Stimulated activated naive CD8-positive, alpha-beta T cell treated with anti-CD3 and anti-CD28 coated beads, Interleukin-15, Interleukin-2, amounts not matched to agents 100 ng/mL and 50 ng/mL, for 24 hours (primary cell): ENCODE results near the gene HYAL1.

ENCODE experiments used
- H3K27ac Mint-ChIP-seq: one replicate; pipeline ENCODE4 v1.8.0; 2021; ENCODE audit warnings: mild to moderate bottlenecking, mixed read lengths
- H3K27me3 Mint-ChIP-seq: one replicate; pipeline ENCODE4 v1.8.0; 2021; ENCODE audit warnings: mixed read lengths
- H3K36me3 Mint-ChIP-seq: one replicate; pipeline ENCODE4 v1.8.0; 2021; ENCODE audit warnings: low read depth, mixed read lengths
- H3K4me1 Mint-ChIP-seq: one replicate; pipeline ENCODE4 v1.8.0; 2021; ENCODE audit warnings: low read depth, mixed read lengths
- H3K4me3 Mint-ChIP-seq: one replicate; pipeline ENCODE4 v1.8.0; 2021; ENCODE audit warnings: mild to moderate bottlenecking, mixed read lengths
- H3K9me3 Mint-ChIP-seq: one replicate; pipeline ENCODE4 v1.8.0; 2021; ENCODE audit warnings: mixed read lengths

HYAL1 gene

GRCh38 chr3:50303013-50303815 lies at the start of gene HYAL1:
TSS of gene HYAL1 (minus strand) at chr3:50303574. CDS start at chr3:50302956, 618 bp downstream.
- H3K36me3 Mint-ChIP-seq: no peaks in the 10 kb centered on the region
- no peaks in the 10 kb centered on the region for H3K9me3 Mint-ChIP-seq
- no peak within 1 kb of the TSS for H3K27ac Mint-ChIP-seq
- H3K4me1 Mint-ChIP-seq: peaks cover 25% of the 10 kb centered on the region
- H3K27me3 Mint-ChIP-seq: no peaks in the 10 kb centered on the region
- no peak within 1 kb of the TSS for H3K4me3 Mint-ChIP-seq

- H3K36me3 Mint-ChIP-seq: peaks cover 26% of the 10 kb centered on the region
- no peaks in the 10 kb centered on the region for H3K27me3 Mint-ChIP-seq
Observed at GRCh38 chr3:50352781-50353180, 49.4 kb upstream of the HYAL1 start.

GRCh38 chr3:50351323-50351697 lies 47.9 kb upstream of the HYAL1 start:
- Mint-ChIP-seq H3K9me3 (no peaks in the 10 kb centered on the region), H3K27me3 (no peaks in the 10 kb centered on the region), H3K36me3 (peaks cover 23% of the 10 kb centered on the region), H3K27ac (peak overlapping the region; percentile 98), H3K4me3 (peak overlapping the region; percentile 97), H3K4me1 (peaks cover 58% of the 10 kb centered on the region)

More at GRCh38 chr3:50352781-50353180, 49.4 kb upstream of the HYAL1 start:
- H3K4me1 Mint-ChIP-seq: peaks cover 59% of the 10 kb centered on the region
- H3K4me3 Mint-ChIP-seq: no peak overlapping the region
- no peak overlapping the region for H3K27ac Mint-ChIP-seq
- H3K9me3 Mint-ChIP-seq: no peaks in the 10 kb centered on the region

GRCh38 chr3:50350527-50351322 lies 47.4 kb upstream of the HYAL1 start, which contains the start of the genes CYB561D2 and NPRL2:
TSS of gene CYB561D2 (plus strand) at chr3:50350862. CDS start at chr3:50351434, 572 bp downstream.
TSS of gene NPRL2 (minus strand) at chr3:50350775. CDS start at chr3:50350652, 123 bp downstream.
- peak within 1 kb of the TSS; percentile 97 for H3K4me3 Mint-ChIP-seq
- H3K27ac Mint-ChIP-seq: peak within 1 kb of the TSS; percentile 98
- peaks cover 23% of the 10 kb centered on the region for H3K36me3 Mint-ChIP-seq
- H3K9me3 Mint-ChIP-seq: no peaks in the 10 kb centered on the region
- peaks cover 63% of the 10 kb centered on the region for H3K4me1 Mint-ChIP-seq
- no peaks in the 10 kb centered on the region for H3K27me3 Mint-ChIP-seq

GRCh38 chr3:50350213-50350526 lies 46.8 kb upstream of the HYAL1 start:
- Mint-ChIP-seq H3K27ac (peak overlapping the region; percentile 98), H3K4me1 (peaks cover 67% of the 10 kb centered on the region), H3K27me3 (no peaks in the 10 kb centered on the region), H3K4me3 (peak overlapping the region; percentile 97), H3K9me3 (no peaks in the 10 kb centered on the region), H3K36me3 (peaks cover 23% of the 10 kb centered on the region)

GRCh38 chr3:50347187-50347813 lies 43.9 kb upstream of the HYAL1 start:
- Mint-ChIP-seq H3K4me1 (peaks cover 67% of the 10 kb centered on the region), H3K27ac (no peak overlapping the region), H3K4me3 (no peak overlapping the region)

GRCh38 chr3:50345586-50346234 lies 42.3 kb upstream of the HYAL1 start, which contains the start of gene ZMYND10:
TSS of gene ZMYND10 (minus strand) at chr3:50345732. CDS start at chr3:50345579, 153 bp downstream.
- Mint-ChIP-seq H3K27ac (peak within 1 kb of the TSS; percentile 9), H3K9me3 (no peaks in the 10 kb centered on the region), H3K4me1 (peaks cover 68% of the 10 kb centered on the region), H3K27me3 (no peaks in the 10 kb centered on the region), H3K36me3 (peaks cover 17% of the 10 kb centered on the region), H3K4me3 (peak within 1 kb of the TSS; percentile 47)

More at GRCh38 chr3:50347187-50347813, 43.9 kb upstream of the HYAL1 start:
- Mint-ChIP-seq H3K9me3 (no peaks in the 10 kb centered on the region), H3K36me3 (peaks cover 17% of the 10 kb centered on the region), H3K27me3 (no peaks in the 10 kb centered on the region)

- Mint-ChIP-seq H3K4me3 (peak overlapping the region; percentile 23), H3K27me3 (no peaks in the 10 kb centered on the region), H3K4me1 (peaks cover 65% of the 10 kb centered on the region), H3K36me3 (peaks cover 14% of the 10 kb centered on the region), H3K27ac (no peak overlapping the region), H3K9me3 (no peaks in the 10 kb centered on the region)
Observed at GRCh38 chr3:50345008-50345407, 41.6 kb upstream of the HYAL1 start.

- Mint-ChIP-seq H3K27me3 (no peaks in the 10 kb centered on the region), H3K4me1 (peaks cover 63% of the 10 kb centered on the region), H3K36me3 (peaks cover 22% of the 10 kb centered on the region), H3K4me3 (no peak overlapping the region), H3K27ac (no peak overlapping the region), H3K9me3 (no peaks in the 10 kb centered on the region)
Observed at GRCh38 chr3:50342813-50343633, 39.6 kb upstream of the HYAL1 start.

GRCh38 chr3:50341996-50342650 lies 38.7 kb upstream of the HYAL1 start:
- Mint-ChIP-seq H3K27ac (no peak overlapping the region), H3K9me3 (no peaks in the 10 kb centered on the region), H3K4me1 (peaks cover 54% of the 10 kb centered on the region), H3K4me3 (peak overlapping the region; percentile 13), H3K27me3 (no peaks in the 10 kb centered on the region), H3K36me3 (peaks cover 17% of the 10 kb centered on the region)

- Mint-ChIP-seq H3K27me3 (no peaks in the 10 kb centered on the region), H3K9me3 (no peaks in the 10 kb centered on the region), H3K4me1 (peaks cover 51% of the 10 kb centered on the region), H3K36me3 (peaks cover 19% of the 10 kb centered on the region), H3K4me3 (peak overlapping the region; percentile 90), H3K27ac (peak overlapping the region; percentile 88)
Observed at GRCh38 chr3:50341537-50341936, 38.2 kb upstream of the HYAL1 start.

GRCh38 chr3:50340448-50341329 lies 37.3 kb upstream of the HYAL1 start, which contains the start of gene RASSF1:
TSS of gene RASSF1 (minus strand) at chr3:50340836. CDS start at chr3:50340805, 31 bp downstream.
- Mint-ChIP-seq H3K4me3 (peak within 1 kb of the TSS; percentile 90), H3K36me3 (peaks cover 28% of the 10 kb centered on the region), H3K27ac (peak within 1 kb of the TSS; percentile 88), H3K27me3 (no peaks in the 10 kb centered on the region), H3K9me3 (no peaks in the 10 kb centered on the region), H3K4me1 (peaks cover 51% of the 10 kb centered on the region)

GRCh38 chr3:50340147-50340447 lies 36.7 kb upstream of the HYAL1 start:
- H3K4me1 Mint-ChIP-seq: peaks cover 53% of the 10 kb centered on the region
- H3K4me3 Mint-ChIP-seq: peak overlapping the region; percentile 90
- peak overlapping the region; percentile 88 for H3K27ac Mint-ChIP-seq
- H3K27me3 Mint-ChIP-seq: no peaks in the 10 kb centered on the region
- peaks cover 34% of the 10 kb centered on the region for H3K36me3 Mint-ChIP-seq
- H3K9me3 Mint-ChIP-seq: no peaks in the 10 kb centered on the region
